Endothelial cell (in vitro differentiated cells): ENCODE measurements around the gene GLUL. TPM values are rescaled to one million over a fixed set of nuclear protein-coding genes. Genes with fewer than 3 reads are reported as not detected.

Experiments
- DNase-seq: peaks from one replicate; pipeline ENCODE4 v3.0.0; 2021; ENCODE audit warnings: low spot score
- H3K27ac Mint-ChIP-seq: one replicate; pipeline ENCODE4 v1.8.0; 2021; ENCODE audit warnings: mixed read lengths, inconsistent platforms; ENCODE audit not compliant: unreplicated experiment
- H3K27me3 Mint-ChIP-seq: one replicate; pipeline ENCODE4 v1.8.0; 2021; ENCODE audit warnings: mild to moderate bottlenecking, moderate library complexity, mixed read lengths, inconsistent platforms; ENCODE audit not compliant: unreplicated experiment
- H3K36me3 Mint-ChIP-seq: one replicate; pipeline ENCODE4 v1.8.0; 2021; ENCODE audit warnings: mild to moderate bottlenecking, low read depth, mixed read lengths, inconsistent platforms; ENCODE audit not compliant: unreplicated experiment
- H3K4me1 Mint-ChIP-seq: one replicate; pipeline ENCODE4 v1.8.0; 2021; ENCODE audit warnings: mild to moderate bottlenecking, mixed read lengths, inconsistent platforms; ENCODE audit not compliant: unreplicated experiment
- H3K4me3 Mint-ChIP-seq: one replicate; pipeline ENCODE4 v1.8.0; 2021; ENCODE audit warnings: mild to moderate bottlenecking, mixed read lengths, inconsistent platforms; ENCODE audit not compliant: unreplicated experiment
- H3K9me3 Mint-ChIP-seq: one replicate; pipeline ENCODE4 v1.8.0; 2021; ENCODE audit warnings: mixed read lengths, inconsistent platforms; ENCODE audit not compliant: unreplicated experiment
- CTCF ChIP-seq: fragments of 200-600 bp; sonication (generic); IDR thresholded peaks from one replicate; pipeline ENCODE4 v1.5.0; 2021; ENCODE audit warnings: antibody characterized with exemption; ENCODE audit not compliant: unreplicated experiment
- total RNA-seq: library from RNA; stranded (reverse); fragmentation: NEBNext Ultra II Directional; extraction: Animal tissue kit (Norgen Biotek cat#: 25700); gene quantifications from one replicate; pipeline ENCODE4 v1.2.1, GENCODE V29; 2021; ENCODE audit not compliant: unreplicated experiment

The GLUL gene
- total RNA-seq, 1 donor from 2014 or later = 472 TPM

DNA sequence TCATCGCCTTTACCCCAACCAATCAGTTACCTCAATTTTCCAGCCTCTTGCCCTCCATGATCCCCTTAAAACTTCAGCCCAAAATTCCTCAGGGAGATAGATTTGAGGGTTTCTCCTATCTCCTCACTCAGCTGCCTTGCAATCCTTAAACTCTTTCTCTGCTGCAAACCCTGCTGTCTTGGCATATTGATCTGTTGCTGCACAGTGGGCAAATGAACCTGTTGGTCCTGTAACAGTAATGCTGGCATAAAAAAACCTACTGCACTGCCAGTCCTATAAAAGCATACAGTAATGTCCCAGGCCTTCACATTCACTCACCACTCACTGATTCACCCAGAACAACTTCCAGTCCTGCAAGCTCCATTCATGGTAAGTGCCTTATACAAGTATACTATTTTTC, 14.0 kb upstream of the GLUL start:
- Mint-ChIP-seq H3K4me3 (no peak overlapping the region), H3K27me3 (no peaks in the 10 kb centered on the region), H3K4me1 (no peaks in the 10 kb centered on the region), H3K9me3 (no peaks in the 10 kb centered on the region), H3K27ac (no peak overlapping the region), H3K36me3 (peaks cover 3% of the 10 kb centered on the region)
- TF ChIP-seq CTCF = no peak
- DNase-seq = no peak

DNA sequence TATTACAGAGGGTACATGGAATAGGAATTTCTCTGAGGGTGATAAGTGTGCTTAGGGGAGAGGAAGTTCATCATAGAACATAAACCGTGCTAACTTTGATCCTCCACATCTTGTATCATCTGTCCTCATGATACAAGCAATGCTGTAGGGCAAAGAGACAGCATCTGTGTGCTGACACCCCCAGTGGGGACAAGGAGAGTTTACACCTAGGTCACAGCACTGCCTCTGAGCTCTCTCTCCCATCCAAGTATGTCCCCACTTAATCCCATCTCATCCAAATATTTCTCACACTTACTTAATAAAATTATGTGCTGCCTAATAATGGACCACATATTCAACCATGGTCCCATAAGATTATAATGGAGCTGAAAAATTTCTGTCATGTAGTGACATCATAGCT, 13.2 kb upstream of the GLUL start:
- DNase-seq = no peak
- Mint-ChIP-seq H3K27me3 (no peaks in the 10 kb centered on the region), H3K9me3 (no peaks in the 10 kb centered on the region), H3K36me3 (peaks cover 3% of the 10 kb centered on the region), H3K27ac (no peak overlapping the region), H3K4me1 (no peaks in the 10 kb centered on the region), H3K4me3 (no peak overlapping the region)
- no peak for TF ChIP-seq CTCF

DNA sequence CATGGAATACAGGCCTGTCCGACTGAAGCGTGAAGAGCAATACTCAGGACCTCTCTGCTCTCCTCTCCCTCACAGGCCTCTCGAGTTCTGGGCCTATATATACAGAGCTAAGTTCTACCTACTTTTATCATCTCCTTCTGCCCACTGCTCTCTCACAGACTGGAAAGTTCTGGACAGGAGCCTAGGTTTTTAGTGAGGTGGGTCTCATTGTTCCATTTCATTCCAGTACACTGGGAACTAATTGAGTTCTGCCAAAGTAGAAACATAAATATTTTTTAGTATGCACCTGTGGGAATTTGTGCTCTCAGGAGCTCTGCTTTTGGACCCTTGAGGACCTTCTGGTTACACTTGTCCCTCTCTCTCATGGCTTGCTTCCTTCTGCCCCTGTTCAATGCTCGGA, 9.0 kb upstream of the GLUL start, which contains the start of gene TEDDM1:
Gene TEDDM1, minus strand, starts transcription at position 101 of the 400 bp plus-strand sequence. CDS start 182 bp downstream, outside the sequence.
- no peak for TF ChIP-seq CTCF
- H3K4me1 Mint-ChIP-seq = peaks cover 5% of the 10 kb centered on the region
- H3K9me3 Mint-ChIP-seq = no peaks in the 10 kb centered on the region
- H3K4me3 Mint-ChIP-seq = no peak within 1 kb of the TSS
- H3K27me3 Mint-ChIP-seq = peaks cover 8% of the 10 kb centered on the region
- no peak for DNase-seq
- no peak within 1 kb of the TSS for H3K27ac Mint-ChIP-seq
- H3K36me3 Mint-ChIP-seq = peaks cover under 1% of the 10 kb centered on the region

DNA sequence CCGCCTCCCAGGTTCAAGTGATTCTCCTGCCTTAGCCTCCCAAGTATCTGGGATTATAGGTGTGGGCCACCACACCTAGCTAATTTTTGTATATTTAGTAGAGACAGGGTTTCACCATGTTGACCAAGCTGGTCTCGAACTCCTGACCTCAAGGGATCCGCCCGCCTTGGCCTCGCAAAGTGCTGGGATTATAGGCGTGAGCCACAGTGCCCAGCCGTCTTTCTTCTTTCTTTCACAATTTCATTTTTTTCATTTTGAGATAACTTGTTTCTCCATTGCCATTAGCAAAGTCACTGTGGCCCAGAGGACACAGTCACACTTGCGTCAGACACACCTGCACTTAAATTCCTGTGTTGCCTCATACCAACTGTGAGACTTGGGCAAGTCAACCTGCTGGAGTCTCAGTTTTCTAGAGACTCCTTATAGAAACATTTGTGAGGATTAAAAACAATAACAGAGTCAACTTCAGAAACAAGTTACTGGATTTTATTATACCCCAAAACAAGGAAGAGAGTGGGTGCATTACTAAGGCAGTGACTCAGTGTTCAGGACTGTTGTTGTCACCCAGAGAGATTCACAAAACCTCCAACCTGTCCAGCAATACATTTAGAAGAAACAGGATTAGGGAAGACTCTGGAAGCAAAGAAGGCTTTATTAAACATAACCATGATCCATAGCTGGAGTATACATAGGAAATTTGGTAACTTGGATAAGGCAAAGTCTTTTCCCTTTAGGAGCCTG, 6.2 kb upstream of the GLUL start:
- H3K27me3 Mint-ChIP-seq = peaks cover 8% of the 10 kb centered on the region
- H3K4me1 Mint-ChIP-seq = peaks cover 6% of the 10 kb centered on the region
- DNase-seq = no peak
- TF ChIP-seq CTCF = no peak
- no peak overlapping the region for H3K4me3 Mint-ChIP-seq
- no peaks in the 10 kb centered on the region for H3K9me3 Mint-ChIP-seq
- H3K36me3 Mint-ChIP-seq = peaks cover under 1% of the 10 kb centered on the region
- no peak overlapping the region for H3K27ac Mint-ChIP-seq

- Mint-ChIP-seq H3K36me3 (peaks cover 4% of the 10 kb centered on the region), H3K27me3 (peaks cover 10% of the 10 kb centered on the region), H3K4me3 (no peak overlapping the region), H3K27ac (no peak overlapping the region), H3K9me3 (no peaks in the 10 kb centered on the region), H3K4me1 (peaks cover 11% of the 10 kb centered on the region)
- DNase-seq = no peak
- no peak for TF ChIP-seq CTCF
Observed at GRCh38 chr1:182395906-182396305, 4.3 kb upstream of the GLUL start.
